Measurements from ENCODE around the gene IFI27L1.

GRCh38 chr14:94049625-94050023, 31.5 kb upstream of the IFI27L1 start:
- TF ChIP-seq CTCF (IDR thresholded peaks at IDR 0.05) (no peak), EP300 (IDR thresholded peaks at IDR 0.05) (no peak)
